Right kidney (tissue), 1 donor: ENCODE data around the gene NSG2.

ENCODE experiments used
- DNase-seq: peaks from one replicate; pipeline ENCODE4 v3.0.0-alpha.2; 2016

The NSG2 gene

GRCh38 chr5:174149989-174150388, 104.5 kb downstream of the NSG2 start:
- DNase-seq, result no peak

- no peak for DNase-seq
These were observed 106.2 kb downstream of the NSG2 start for GRCh38 chr5:174151599-174152181.

GRCh38 chr5:174154559-174154958, 109.1 kb downstream of the NSG2 start:
- no peak for DNase-seq

- no peak for DNase-seq
These were observed 109.8 kb downstream of the NSG2 start for GRCh38 chr5:174155281-174155680.

GRCh38 chr5:174155706-174156105, 110.2 kb downstream of the NSG2 start:
- DNase-seq, result no peak

- DNase-seq, result no peak
These were observed 111.5 kb downstream of the NSG2 start for GRCh38 chr5:174157048-174157447.
